Thyroid gland (tissue), 4 donors: Measurements from ENCODE around the gene TDP2. TPM values are rescaled to one million over a fixed set of nuclear protein-coding genes. Genes with fewer than 3 reads are reported as not detected.
"Not testable (repeated sequence)": the region's sequence is repeated elsewhere in the genome, so short reads cannot be mapped to it uniquely, and the experiment has no call there.

Experiments used
- DNase-seq, 2 donors: peaks; one replicate each; pipeline ENCODE4 v3.0.0-alpha.2; 2019
- H3K27ac ChIP-seq, 3 donors: fragments of 200-600 bp; sonication (generic); 1 replicate in 2 of 3; 2 replicates in 1 of 3; pipeline ENCODE4 v1.5.1; 2016 to 2019; ENCODE audit warnings: mild to moderate bottlenecking in 1 of 3, moderate library complexity in 1 of 3
- H3K27me3 ChIP-seq: fragments of 200-600 bp; sonication (generic); one replicate; pipeline ENCODE4 v1.5.1; 2019
- H3K36me3 ChIP-seq, 2 donors: fragments of 200-600 bp; sonication (generic); one replicate each; pipeline ENCODE4 v1.5.1; 2016 to 2019
- H3K4me1 ChIP-seq, 2 donors: fragments of 200-600 bp; sonication (generic); one replicate each; pipeline ENCODE4 v1.5.1; 2017 to 2019
- H3K4me3 ChIP-seq, 3 donors: fragments of 200-600 bp; sonication (generic); replicated peaks in 1 of 3; 1 replicate in 2 of 3; 2 replicates in 1 of 3; pipeline ENCODE4 v1.5.1; 2016; ENCODE audit warnings: mild to moderate bottlenecking in 1 of 3
- H3K9me3 ChIP-seq: fragments of 200-600 bp; sonication (generic); one replicate; pipeline ENCODE4 v1.5.1; 2017
- POLR2A ChIP-seq, 2 donors: fragments of 450-650 bp; IDR thresholded peaks; one replicate each; pipeline ENCODE4 v1.6.1; 2017; ENCODE audit warnings: antibody characterized with exemption in 2 of 2, mild to moderate bottlenecking in 2 of 2, moderate library complexity in 1 of 2
- WGBS, 2 donors: methylation state at CpG; one replicate each; pipeline ENCODE4 v1.1.5; 2017; 5-methylcytosine and 5-hydroxymethylcytosine counted together
- intact Hi-C: fragments of 100-400 bp; cut with DNase I; formaldehyde crosslinking; loops from one replicate; pipeline ENCODE4 v1.15.1; 2023
- total RNA-seq, 4 donors: library from RNA; depleted of rRNA; stranded (reverse); fragments of >200 nt; gene quantifications; one replicate each; pipeline ENCODE4 v1.2.3, GENCODE V29; 2016
- TF ChIP-seq, protein P1 (sequence below), 6 experiments: fragments of 200-600 bp in 3 of 6; fragments of 450-650 bp in 3 of 6; sonication (generic) in 3 of 6; IDR thresholded peaks; one replicate each; pipeline ENCODE4 v1.5.1; 2016 to 2019; ENCODE audit warnings: antibody characterized with exemption in 6 of 6, mild to moderate bottlenecking in 2 of 6, inconsistent platforms in 1 of 6, moderate library complexity in 1 of 6

Gene TDP2
- total RNA-seq, 4 donors from 2014 or later: 16.8 to 45.6 (median 28.1) TPM

DNA sequence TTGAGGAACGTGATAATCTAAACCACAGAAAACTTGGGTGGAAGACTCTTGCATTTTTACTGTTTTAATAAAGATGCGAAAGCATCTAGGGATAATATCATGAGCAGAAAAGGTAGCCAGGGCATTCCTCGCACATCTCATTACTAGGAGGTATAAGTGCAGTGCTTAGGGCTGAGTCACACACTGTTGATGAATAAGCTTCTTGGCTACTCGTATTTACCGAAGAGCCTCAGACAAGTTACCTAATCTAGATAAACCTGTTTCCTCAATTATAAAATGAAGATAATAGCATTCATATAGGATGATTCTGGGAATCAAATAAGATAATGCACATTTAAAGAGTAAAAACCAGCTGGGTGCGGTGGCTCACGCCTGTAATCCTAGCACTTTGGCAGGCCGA, 19.9 kb downstream of the TDP2 start:
- 89 to 91% methylated on average over 8 of the region's 8 CpGs for WGBS, 2 donors
- Histone ChIP-seq H3K27ac (no peak overlapping the region), H3K4me1 (no peaks in the 10 kb centered on the region), H3K4me3 (no peak overlapping the region), H3K36me3 (peaks cover 3 to 13% of the 10 kb centered on the region in 2 donors), H3K27me3 (no peaks in the 10 kb centered on the region), H3K9me3 (no peaks in the 10 kb centered on the region)
- no peak for DNase-seq
- intact Hi-C loops: no loop called here
- no peak for TF ChIP-seq POLR2A (IDR thresholded peaks at IDR 0.05)
- TF ChIP-seq, protein P1, sequence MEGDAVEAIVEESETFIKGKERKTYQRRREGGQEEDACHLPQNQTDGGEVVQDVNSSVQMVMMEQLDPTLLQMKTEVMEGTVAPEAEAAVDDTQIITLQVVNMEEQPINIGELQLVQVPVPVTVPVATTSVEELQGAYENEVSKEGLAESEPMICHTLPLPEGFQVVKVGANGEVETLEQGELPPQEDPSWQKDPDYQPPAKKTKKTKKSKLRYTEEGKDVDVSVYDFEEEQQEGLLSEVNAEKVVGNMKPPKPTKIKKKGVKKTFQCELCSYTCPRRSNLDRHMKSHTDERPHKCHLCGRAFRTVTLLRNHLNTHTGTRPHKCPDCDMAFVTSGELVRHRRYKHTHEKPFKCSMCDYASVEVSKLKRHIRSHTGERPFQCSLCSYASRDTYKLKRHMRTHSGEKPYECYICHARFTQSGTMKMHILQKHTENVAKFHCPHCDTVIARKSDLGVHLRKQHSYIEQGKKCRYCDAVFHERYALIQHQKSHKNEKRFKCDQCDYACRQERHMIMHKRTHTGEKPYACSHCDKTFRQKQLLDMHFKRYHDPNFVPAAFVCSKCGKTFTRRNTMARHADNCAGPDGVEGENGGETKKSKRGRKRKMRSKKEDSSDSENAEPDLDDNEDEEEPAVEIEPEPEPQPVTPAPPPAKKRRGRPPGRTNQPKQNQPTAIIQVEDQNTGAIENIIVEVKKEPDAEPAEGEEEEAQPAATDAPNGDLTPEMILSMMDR (IDR thresholded peaks at IDR 0.05): no peak

DNA sequence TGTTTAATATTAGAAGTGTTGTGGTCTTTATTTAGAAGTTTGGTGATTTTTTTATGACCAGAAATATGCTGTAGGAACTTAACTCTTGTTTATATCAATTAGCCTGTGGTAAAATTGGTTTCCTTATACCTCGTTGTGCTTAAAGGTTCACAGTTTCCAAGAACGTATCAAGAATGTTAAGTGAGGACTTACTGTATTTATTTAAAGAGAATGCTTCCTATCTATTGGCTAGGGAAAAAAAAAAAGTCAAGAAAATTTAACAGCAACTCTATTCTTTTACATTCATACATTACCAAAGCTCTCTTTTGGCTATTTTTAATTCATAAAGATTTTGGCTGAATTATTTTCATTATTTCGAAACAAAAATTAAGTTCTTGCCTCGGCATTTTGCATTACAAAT, 22.3 kb downstream of the TDP2 start:
- Histone ChIP-seq H3K36me3 (no peaks in the 10 kb centered on the region), H3K4me3 (no peak overlapping the region), H3K4me1 (no peaks in the 10 kb centered on the region), H3K27ac (no peak overlapping the region), H3K9me3 (no peaks in the 10 kb centered on the region), H3K27me3 (no peaks in the 10 kb centered on the region)
- no peak for TF ChIP-seq POLR2A (IDR thresholded peaks at IDR 0.05)
- TF ChIP-seq, protein P1 (IDR thresholded peaks at IDR 0.05): no peak
- WGBS, 2 donors: 82 to 86% methylated on average over 4 of the region's 4 CpGs
- no peak for DNase-seq
- intact Hi-C loops: no loop called here

DNA sequence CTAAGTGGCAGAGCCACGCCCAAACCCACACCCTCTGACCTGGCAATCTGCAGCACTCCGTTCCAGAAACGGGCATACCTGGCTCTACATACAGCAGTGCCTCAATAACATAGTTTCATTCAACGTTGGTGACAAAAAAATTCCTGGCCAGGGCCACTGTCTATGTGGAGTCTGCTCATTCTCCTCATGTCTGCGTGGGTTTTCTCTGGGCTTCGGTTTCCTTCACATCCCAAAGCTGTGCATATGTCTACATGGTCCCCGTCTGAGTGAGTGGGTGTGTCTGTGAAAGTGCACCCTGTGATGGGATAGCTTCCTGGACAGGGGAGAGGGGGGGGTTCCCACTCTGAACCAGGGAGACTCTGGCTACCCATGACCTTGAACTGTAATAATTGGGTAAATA, 22.8 kb downstream of the TDP2 start:
- H3K4me1 ChIP-seq: no peaks in the 10 kb centered on the region
- DNase-seq: no peak
- no peak for TF ChIP-seq POLR2A (IDR thresholded peaks at IDR 0.05)
- TF ChIP-seq, protein P1 (IDR thresholded peaks at IDR 0.05): no peak
- no peak overlapping the region for H3K4me3 ChIP-seq
- H3K27ac ChIP-seq: no peak overlapping the region
- H3K27me3 ChIP-seq: no peaks in the 10 kb centered on the region
- no peaks in the 10 kb centered on the region for H3K36me3 ChIP-seq
- intact Hi-C loops: no loop called here
- whole genome bisulfite sequencing, 2 donors: 88 to 93% methylated on average over 7 of the region's 7 CpGs
- no peaks in the 10 kb centered on the region for H3K9me3 ChIP-seq

DNA sequence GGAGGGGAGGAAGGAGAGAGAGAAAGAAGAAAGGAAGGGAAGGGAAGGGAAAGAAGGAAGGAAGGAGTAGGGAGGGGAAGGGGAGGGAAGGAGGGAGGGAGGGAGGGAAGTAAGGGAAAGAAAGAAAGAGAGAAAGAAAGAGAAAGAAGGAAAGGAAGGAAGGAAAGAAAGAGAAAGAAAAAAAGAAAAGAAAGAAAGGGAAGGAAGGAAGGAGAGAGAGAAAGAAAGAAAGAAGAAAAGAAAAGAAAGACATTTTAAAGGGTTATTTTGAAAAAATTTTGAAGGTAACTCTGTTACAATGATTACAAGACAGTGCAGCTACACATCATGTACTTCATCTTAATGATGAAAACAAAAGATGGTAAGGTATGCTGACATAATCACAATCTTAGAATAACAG, 24.6 kb downstream of the TDP2 start:
- intact Hi-C loops: no loop called here
- DNase-seq: no peak
- Histone ChIP-seq H3K27ac (no peak overlapping the region), H3K27me3 (no peaks in the 10 kb centered on the region), H3K9me3 (no peaks in the 10 kb centered on the region), H3K4me1 (no peaks in the 10 kb centered on the region), H3K36me3 (no peaks in the 10 kb centered on the region), H3K4me3 (no peak overlapping the region)
- TF ChIP-seq POLR2A (IDR thresholded peaks at IDR 0.05): no peak
- TF ChIP-seq, protein P1 (IDR thresholded peaks at IDR 0.05): no peak

DNA sequence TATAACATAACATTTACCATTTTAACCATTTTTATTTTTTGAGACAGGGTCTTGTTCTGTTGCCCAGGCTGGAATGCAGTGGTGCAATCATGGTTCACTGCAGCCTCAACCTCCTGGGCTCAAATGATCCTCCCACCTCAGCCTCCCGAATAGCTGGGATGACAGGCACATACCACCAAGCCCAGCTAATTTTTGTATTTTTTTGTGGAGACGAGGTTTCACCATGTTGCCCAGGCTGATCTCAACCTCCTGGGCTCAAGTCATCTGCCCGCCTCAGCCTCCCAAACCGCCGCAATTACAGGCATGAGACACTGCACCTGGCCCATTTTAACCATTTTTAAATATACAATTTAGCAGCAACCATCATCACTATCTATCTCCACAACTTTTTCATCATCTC, 26.1 kb downstream of the TDP2 start:
- H3K4me1 ChIP-seq, H3K9me3 ChIP-seq, H3K4me3 ChIP-seq, DNase-seq, H3K27me3 ChIP-seq, H3K36me3 ChIP-seq, intact Hi-C loops, H3K27ac ChIP-seq: not testable (repeated sequence)
- WGBS, 2 donors: 88 to 94% methylated on average over 5 of the region's 5 CpGs

DNA sequence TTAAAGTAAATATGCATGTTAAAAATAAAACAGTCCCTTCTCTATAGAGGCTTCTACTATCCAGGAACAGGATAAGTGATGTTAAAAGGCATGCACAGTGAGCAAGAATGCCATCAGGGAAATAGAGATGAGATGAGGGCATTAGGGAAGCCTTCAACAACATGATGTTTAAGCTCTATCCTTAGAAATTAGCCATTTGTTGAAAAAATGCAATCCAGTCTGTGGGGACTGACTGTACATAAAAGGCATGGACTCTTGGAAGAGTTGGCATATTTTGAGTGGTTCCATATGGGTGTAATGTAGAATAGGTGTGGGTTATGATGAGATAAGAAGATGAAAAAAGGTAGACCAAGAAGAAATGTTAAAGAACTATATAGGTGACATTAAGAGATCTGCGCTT, 26.5 kb downstream of the TDP2 start:
- Histone ChIP-seq H3K36me3 (no peaks in the 10 kb centered on the region), H3K27me3 (no peaks in the 10 kb centered on the region), H3K4me3 (no peak overlapping the region), H3K9me3 (no peaks in the 10 kb centered on the region), H3K4me1 (no peaks in the 10 kb centered on the region), H3K27ac (no peak overlapping the region)
- WGBS, 2 donors: 94 to 100% methylated on average over 1 of the region's 1 CpG
- TF ChIP-seq POLR2A (IDR thresholded peaks at IDR 0.05): no peak
- TF ChIP-seq, protein P1 (IDR thresholded peaks at IDR 0.05): no peak
- DNase-seq: no peak
- intact Hi-C loops: no loop called here
